ENCODE data around the gene FGD2. TPM values are rescaled to one million over a fixed set of nuclear protein-coding genes. Genes with fewer than 3 reads are reported as not detected.
"Not testable (repeated sequence)": the region's sequence is repeated elsewhere in the genome, so short reads cannot be mapped to it uniquely, and the experiment has no call there.

Gene FGD2
- total RNA-seq, 1 donor from 2014 or later = 0.10 TPM

DNA sequence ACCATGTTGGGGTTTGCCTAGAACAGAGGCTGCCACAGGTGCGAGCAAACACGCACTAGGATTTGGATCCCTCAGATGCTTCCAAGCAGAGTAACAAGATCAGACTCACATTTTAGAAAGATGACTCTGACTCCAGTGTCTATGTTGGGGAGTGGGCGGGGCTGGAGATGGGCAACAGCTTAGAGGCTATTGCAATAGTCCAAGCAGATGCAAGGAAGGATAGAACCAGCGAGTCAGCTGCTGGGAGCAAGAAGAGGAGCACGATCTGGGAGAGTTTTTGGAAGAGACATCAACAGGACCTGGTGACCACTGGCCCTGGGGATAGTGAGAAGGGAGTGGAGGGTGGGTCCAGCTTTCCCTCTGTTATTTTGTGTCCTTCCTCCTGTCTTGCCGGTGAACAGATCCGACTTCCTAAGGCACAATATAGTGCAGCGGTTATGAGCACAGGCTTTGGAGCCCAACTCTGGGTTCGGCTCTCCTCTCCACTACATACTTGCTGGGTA, 52.7 kb downstream of the FGD2 start:
- H3K27me3 Mint-ChIP-seq = no peaks in the 10 kb centered on the region
- H3K4me3 Mint-ChIP-seq = peak overlapping the region; percentile 34
- no peaks in the 10 kb centered on the region for H3K9me3 Mint-ChIP-seq
- no peaks in the 10 kb centered on the region for H3K36me3 Mint-ChIP-seq
- DNase-seq (ENCODE audit: extremely low spot score, unreplicated experiment) = no peak
- H3K4me1 Mint-ChIP-seq (ENCODE audit: unreplicated experiment) = peaks cover 37% of the 10 kb centered on the region
- TF ChIP-seq CTCF (conservative IDR thresholded peaks at IDR 0.05) = no peak
- peak overlapping the region; percentile 88 for H3K27ac Mint-ChIP-seq

DNA sequence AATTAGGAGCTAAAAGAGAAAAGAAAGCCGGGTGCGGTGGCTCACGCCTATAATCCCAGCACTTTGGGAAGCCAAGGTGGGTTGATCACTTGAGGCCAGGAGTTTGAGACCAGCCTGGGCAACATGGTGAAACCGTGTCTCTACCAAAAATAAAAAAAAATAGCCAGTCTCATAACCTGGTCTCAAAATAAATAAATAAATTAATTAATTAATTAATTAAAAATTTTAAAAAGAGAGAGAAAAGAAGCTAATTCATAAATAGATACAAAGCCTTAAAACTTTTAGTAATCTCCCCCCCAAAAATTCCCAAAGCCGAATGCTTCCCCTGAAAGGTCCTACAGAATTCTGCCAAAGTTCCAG, 53.5 kb downstream of the FGD2 start:
- Mint-ChIP-seq H3K27ac (peak overlapping the region; percentile 87), H3K4me3 (peak overlapping the region; percentile 53), H3K4me1 (ENCODE audit: unreplicated experiment) (peaks cover 37% of the 10 kb centered on the region)
- H3K27me3 Mint-ChIP-seq; H3K9me3 Mint-ChIP-seq; H3K36me3 Mint-ChIP-seq; DNase-seq (ENCODE audit: extremely low spot score, unreplicated experiment): not testable (repeated sequence)

DNA sequence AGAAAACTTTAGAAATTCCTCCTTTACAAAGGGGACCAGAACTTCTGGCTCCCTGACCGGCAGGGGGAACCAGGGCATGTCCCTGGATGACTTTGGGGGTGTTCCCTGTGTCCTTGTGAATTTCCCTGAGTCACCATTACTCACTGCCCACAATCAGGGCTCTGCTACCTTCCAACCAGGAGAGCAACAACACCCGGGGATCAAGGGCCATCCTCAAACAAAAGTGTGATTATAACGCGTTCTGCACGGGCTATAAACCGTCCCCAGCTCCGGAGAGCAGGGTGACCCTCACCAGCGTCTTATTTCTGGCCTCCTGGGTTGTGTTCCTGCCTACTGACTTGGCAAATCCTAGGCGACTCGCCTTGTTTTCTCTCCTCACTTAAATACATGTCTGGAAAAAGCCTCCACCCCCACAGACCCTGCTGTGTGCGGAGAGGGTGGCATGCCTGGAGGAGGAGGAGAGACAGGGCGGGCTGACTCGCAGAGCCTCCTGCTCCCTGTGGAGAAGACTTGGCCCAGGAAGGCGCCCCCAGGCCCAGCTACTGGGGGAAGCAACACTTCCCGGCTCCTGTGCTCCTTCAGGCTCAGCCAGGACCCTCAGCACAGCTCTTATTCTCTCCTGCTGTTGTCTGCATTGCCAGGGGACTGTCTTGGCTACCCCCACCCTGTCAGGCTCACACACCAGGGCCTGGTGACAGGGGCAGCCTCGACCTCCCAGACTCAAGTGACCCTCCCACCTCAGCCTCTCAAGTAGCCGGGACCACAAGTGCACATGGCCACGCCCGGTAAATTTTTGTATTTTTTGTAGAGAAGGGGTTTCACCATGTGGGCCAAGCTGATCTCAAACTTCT, 54.1 kb downstream of the FGD2 start:
- DNase-seq (ENCODE audit: extremely low spot score, unreplicated experiment) = no peak
- no peaks in the 10 kb centered on the region for H3K9me3 Mint-ChIP-seq
- H3K4me3 Mint-ChIP-seq = peak overlapping the region; percentile 53
- peak overlapping the region; percentile 87 for H3K27ac Mint-ChIP-seq
- no peaks in the 10 kb centered on the region for H3K27me3 Mint-ChIP-seq
- peaks cover 32% of the 10 kb centered on the region for H3K4me1 Mint-ChIP-seq (ENCODE audit: unreplicated experiment)
- TF ChIP-seq CTCF (conservative IDR thresholded peaks at IDR 0.05) = peak; percentile 69
- H3K36me3 Mint-ChIP-seq = no peaks in the 10 kb centered on the region

- H3K4me1 Mint-ChIP-seq (ENCODE audit: unreplicated experiment) = peaks cover 28% of the 10 kb centered on the region
- TF ChIP-seq CTCF (conservative IDR thresholded peaks at IDR 0.05) = no peak
- H3K27me3 Mint-ChIP-seq = no peaks in the 10 kb centered on the region
- peak overlapping the region; percentile 87 for H3K27ac Mint-ChIP-seq
- H3K36me3 Mint-ChIP-seq = no peaks in the 10 kb centered on the region
- H3K9me3 Mint-ChIP-seq = no peaks in the 10 kb centered on the region
- no peak overlapping the region for H3K4me3 Mint-ChIP-seq
- no peak for DNase-seq (ENCODE audit: extremely low spot score, unreplicated experiment)
Observed at GRCh38 chr6:37060195-37060559, 54.7 kb downstream of the FGD2 start.

GRCh38 chr6:37061157-37061804, 55.8 kb downstream of the FGD2 start:
- Mint-ChIP-seq H3K27me3 (no peaks in the 10 kb centered on the region), H3K36me3 (no peaks in the 10 kb centered on the region), H3K27ac (peak overlapping the region; percentile 34), H3K4me3 (peak overlapping the region; percentile 28), H3K9me3 (no peaks in the 10 kb centered on the region), H3K4me1 (ENCODE audit: unreplicated experiment) (peaks cover 31% of the 10 kb centered on the region)
- DNase-seq (ENCODE audit: extremely low spot score, unreplicated experiment) = no peak
- TF ChIP-seq CTCF (conservative IDR thresholded peaks at IDR 0.05) = no peak

- peak overlapping the region; percentile 6 for H3K27ac Mint-ChIP-seq
- no peaks in the 10 kb centered on the region for H3K9me3 Mint-ChIP-seq
- no peak for DNase-seq (ENCODE audit: extremely low spot score, unreplicated experiment)
- peaks cover 25% of the 10 kb centered on the region for H3K4me1 Mint-ChIP-seq (ENCODE audit: unreplicated experiment)
- H3K4me3 Mint-ChIP-seq = no peak overlapping the region
- H3K27me3 Mint-ChIP-seq = no peaks in the 10 kb centered on the region
- H3K36me3 Mint-ChIP-seq = no peaks in the 10 kb centered on the region
- no peak for TF ChIP-seq CTCF (conservative IDR thresholded peaks at IDR 0.05)
Observed at GRCh38 chr6:37062424-37062823, 57.0 kb downstream of the FGD2 start.
